Measurements from ENCODE around the gene ZNF385A. TPM values are rescaled to one million over a fixed set of nuclear protein-coding genes. Genes with fewer than 3 reads are reported as not detected.

Gene ZNF385A
- total and polyA plus RNA-seq, 9 of the 15 experiments (the other 6 are each of a cell fraction or from before 2014, with no cell fraction given) = 1.0 to 111 (median 7.7) TPM

- 0 out of 2 replicates have a peak, but pooled peaks have one; percentile 4 for TF ChIP-seq MYC (IDR thresholded peaks at IDR 0.05; ENCODE audit: low read depth, low read length)
- TF ChIP-seq MYC (CRISPR knock-in tag; IDR thresholded peaks at IDR 0.05; ENCODE audit: borderline replicate concordance, low read depth) = no peak
- TF ChIP-seq ETV1 (tag; conservative IDR thresholded peaks at IDR 0.05; ENCODE audit: low read depth) = peak; percentile 59
- no peak for TF ChIP-seq ZNF717 (CRISPR knock-in tag; IDR thresholded peaks at IDR 0.05)
- TF ChIP-seq ARID4B (CRISPR knock-in tag; IDR thresholded peaks at IDR 0.05) = 0 out of 2 replicates have a peak, but pooled peaks have one; percentile 31
- no peak for TF ChIP-seq TSHZ1 (CRISPR knock-in tag; IDR thresholded peaks at IDR 0.05)
- TF ChIP-seq PRDM10 (IDR thresholded peaks at IDR 0.05; ENCODE audit: partially characterized antibody) = peak; percentile 5
- 0 out of 2 replicates have a peak, but pooled peaks have one; percentile 23 for TF ChIP-seq ARID1B (IDR thresholded peaks at IDR 0.05)
Observed at GRCh38 chr12:54420766-54421144, 36.2 kb upstream of the ZNF385A start (continued).
